Gastroesophageal sphincter (tissue), 4 donors: Measurements from ENCODE around the gene ABCG1. TPM values are rescaled to one million over a fixed set of nuclear protein-coding genes. Genes with fewer than 3 reads are reported as not detected.

Source experiments
- ATAC-seq: fragments of 150-250 bp; one replicate; pipeline ENCODE4 v1.9.1; 2016; ENCODE audit warnings: mild to moderate bottlenecking, moderate library complexity
- H3K27ac ChIP-seq, 4 donors: fragments of 200-600 bp; sonication (generic) in 3 of 4; 1 replicate in 3 of 4; 2 replicates in 1 of 4; pipeline ENCODE4 v1.5.1; 2016 to 2019
- H3K27me3 ChIP-seq: fragments of 200-600 bp; sonication (generic); one replicate; pipeline ENCODE4 v1.5.1; 2019
- H3K36me3 ChIP-seq, 2 donors: fragments of 200-600 bp; sonication (generic); one replicate each; pipeline ENCODE4 v1.5.1; 2019; ENCODE audit warnings: control low read depth in 1 of 2
- H3K4me1 ChIP-seq, 3 donors: fragments of 200-600 bp; sonication (generic); 1 replicate in 2 of 3; 2 replicates in 1 of 3; pipeline ENCODE4 v1.5.1; 2016 to 2019; ENCODE audit warnings: control low read depth in 2 of 3
- H3K4me3 ChIP-seq, 2 donors: fragments of 200-600 bp; sonication (generic); one replicate each; pipeline ENCODE4 v1.5.1; 2019; ENCODE audit warnings: mild to moderate bottlenecking in 1 of 2, moderate library complexity in 1 of 2
- H3K9me3 ChIP-seq, 3 donors: fragments of 200-600 bp; sonication (generic); one replicate each; pipeline ENCODE4 v1.5.1; 2017 to 2019; ENCODE audit warnings: control low read depth in 2 of 3
- EP300 ChIP-seq: sonication (generic); formaldehyde crosslinking; IDR thresholded peaks from one replicate; pipeline ENCODE4 v1.6.1; 2017; ENCODE audit warnings: antibody characterized with exemption, mild to moderate bottlenecking
- POLR2A ChIP-seq, 2 donors: fragments of 450-650 bp; IDR thresholded peaks; one replicate each; pipeline ENCODE4 v1.6.1; 2017; ENCODE audit warnings: antibody characterized with exemption in 2 of 2, mild to moderate bottlenecking in 2 of 2, moderate library complexity in 1 of 2
- POLR2AphosphoS5 ChIP-seq: sonication (generic); formaldehyde crosslinking; IDR thresholded peaks from one replicate; pipeline ENCODE4 v1.6.1; 2017; ENCODE audit warnings: antibody characterized with exemption
- WGBS, 2 donors: methylation state at CpG; one replicate each; pipeline ENCODE4 v1.1.5; 2018; ENCODE audit warnings: low coverage in 1 of 2; 5-methylcytosine and 5-hydroxymethylcytosine counted together
- total RNA-seq, 4 donors: library from RNA; depleted of rRNA; stranded (reverse); fragments of >200 nt; gene quantifications; one replicate each; pipeline ENCODE4 v1.1.0, GENCODE V29; 2016
- TF ChIP-seq, protein P1 (sequence below), 4 experiments: fragments of 200-600 bp in 2 of 4; fragments of 450-650 bp in 2 of 4; sonication (generic) in 1 of 4; IDR thresholded peaks; one replicate each; pipeline ENCODE4 v1.5.1; 2017 to 2019; ENCODE audit warnings: antibody characterized with exemption in 4 of 4, mild to moderate bottlenecking in 2 of 4, moderate library complexity in 2 of 4

ABCG1 gene
- total RNA-seq, 4 donors from 2014 or later: 15.9 to 21.8 (median 18.0) TPM

DNA sequence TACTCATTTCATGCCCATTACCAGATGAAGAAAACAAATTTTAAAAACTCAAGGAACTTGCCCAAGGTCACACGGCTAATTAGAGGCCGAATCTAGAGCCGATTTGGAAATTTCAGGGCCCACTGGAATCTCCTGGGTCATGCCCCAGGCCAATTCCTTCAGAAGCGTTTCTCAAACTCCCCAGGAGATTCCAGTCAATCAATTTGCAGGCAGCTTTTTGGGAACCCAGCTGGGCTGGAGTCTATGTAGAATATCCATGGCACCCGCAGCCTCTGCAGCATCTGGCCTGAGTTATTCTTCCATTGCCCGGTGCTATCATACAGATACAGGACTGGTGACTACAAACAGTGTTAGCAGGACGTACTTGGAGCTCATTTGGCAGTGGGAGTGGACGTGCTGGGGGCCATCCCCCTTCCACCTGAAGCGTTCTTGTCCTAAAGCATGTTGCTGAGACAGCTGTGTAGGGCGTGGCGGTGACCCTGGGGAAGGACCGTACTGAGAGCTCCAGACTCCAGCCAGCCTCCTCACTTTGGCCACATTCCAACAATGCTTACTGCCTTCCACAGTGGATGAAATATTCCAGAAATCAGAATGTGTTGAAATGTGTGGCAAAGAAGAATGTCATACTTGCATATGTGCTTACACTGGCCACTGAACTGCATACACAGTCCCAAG is 38.3 kb downstream of the ABCG1 start:
- 63 to 64% methylated on average over 7 to 9 of the region's 12 CpGs for WGBS, 2 donors
- no peak for TF ChIP-seq EP300
- TF ChIP-seq POLR2A (IDR thresholded peaks at IDR 0.05): no peak
- TF ChIP-seq, protein P1, sequence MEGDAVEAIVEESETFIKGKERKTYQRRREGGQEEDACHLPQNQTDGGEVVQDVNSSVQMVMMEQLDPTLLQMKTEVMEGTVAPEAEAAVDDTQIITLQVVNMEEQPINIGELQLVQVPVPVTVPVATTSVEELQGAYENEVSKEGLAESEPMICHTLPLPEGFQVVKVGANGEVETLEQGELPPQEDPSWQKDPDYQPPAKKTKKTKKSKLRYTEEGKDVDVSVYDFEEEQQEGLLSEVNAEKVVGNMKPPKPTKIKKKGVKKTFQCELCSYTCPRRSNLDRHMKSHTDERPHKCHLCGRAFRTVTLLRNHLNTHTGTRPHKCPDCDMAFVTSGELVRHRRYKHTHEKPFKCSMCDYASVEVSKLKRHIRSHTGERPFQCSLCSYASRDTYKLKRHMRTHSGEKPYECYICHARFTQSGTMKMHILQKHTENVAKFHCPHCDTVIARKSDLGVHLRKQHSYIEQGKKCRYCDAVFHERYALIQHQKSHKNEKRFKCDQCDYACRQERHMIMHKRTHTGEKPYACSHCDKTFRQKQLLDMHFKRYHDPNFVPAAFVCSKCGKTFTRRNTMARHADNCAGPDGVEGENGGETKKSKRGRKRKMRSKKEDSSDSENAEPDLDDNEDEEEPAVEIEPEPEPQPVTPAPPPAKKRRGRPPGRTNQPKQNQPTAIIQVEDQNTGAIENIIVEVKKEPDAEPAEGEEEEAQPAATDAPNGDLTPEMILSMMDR (IDR thresholded peaks at IDR 0.05): no peak
- no peak for TF ChIP-seq POLR2AphosphoS5
- peaks cover 0 to 80% (median 14%) of the 10 kb centered on the region in 3 donors for H3K4me1 ChIP-seq
- no peak overlapping the region for H3K27ac ChIP-seq
- no peaks in the 10 kb centered on the region for H3K27me3 ChIP-seq
- no peaks in the 10 kb centered on the region for H3K36me3 ChIP-seq
- no peaks in the 10 kb centered on the region for H3K9me3 ChIP-seq
- no peak for ATAC-seq
- H3K4me3 ChIP-seq: no peak overlapping the region

DNA sequence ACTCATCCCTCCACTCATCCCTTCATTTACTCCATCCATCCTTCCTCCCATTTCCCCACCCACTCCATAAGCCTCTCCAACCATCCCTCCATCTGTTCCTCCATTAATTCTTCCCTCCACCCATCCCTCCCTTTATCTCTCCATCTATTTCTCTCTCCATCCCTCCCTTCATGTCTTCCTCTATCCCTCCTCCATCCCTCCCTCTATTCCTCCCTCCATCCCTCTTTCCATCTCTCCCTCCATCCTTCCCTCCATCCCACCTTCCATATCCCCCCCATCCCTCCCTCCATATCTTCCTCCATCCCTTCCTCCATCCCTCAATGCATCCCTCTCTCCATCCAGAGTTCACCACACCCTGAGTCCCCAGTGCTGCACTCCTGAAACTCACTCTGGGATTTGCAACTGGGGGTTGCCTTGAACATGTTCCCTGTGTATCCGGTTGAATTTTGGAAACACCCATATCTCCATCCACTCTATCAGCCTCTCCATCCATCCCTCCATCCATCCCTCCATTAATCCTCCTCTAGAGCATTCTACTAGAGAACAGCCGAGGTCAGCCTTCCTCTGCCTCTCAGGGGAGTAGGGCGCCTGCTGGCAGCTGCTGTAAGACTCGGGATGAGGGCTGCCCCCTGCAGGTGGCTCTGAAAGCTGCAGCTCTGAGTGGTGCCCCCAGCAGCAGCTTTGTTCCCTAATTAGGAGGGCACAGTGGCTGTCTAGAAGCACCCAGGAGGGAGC is 39.4 kb downstream of the ABCG1 start:
- TF ChIP-seq, protein P1 (IDR thresholded peaks at IDR 0.05): peak in 3 of 4 experiments; percentile 74 to 86 (median 75)
- TF ChIP-seq POLR2A (IDR thresholded peaks at IDR 0.05): no peak
- ATAC-seq: no peak
- WGBS, 2 donors: 28 to 75% methylated on average over 1 to 4 of the region's 4 CpGs
- Histone ChIP-seq H3K4me3 (no peak overlapping the region), H3K4me1 (peaks cover 0 to 82% (median 25%) of the 10 kb centered on the region in 3 donors), H3K36me3 (no peaks in the 10 kb centered on the region), H3K27ac (no peak overlapping the region), H3K27me3 (no peaks in the 10 kb centered on the region), H3K9me3 (no peaks in the 10 kb centered on the region)

DNA sequence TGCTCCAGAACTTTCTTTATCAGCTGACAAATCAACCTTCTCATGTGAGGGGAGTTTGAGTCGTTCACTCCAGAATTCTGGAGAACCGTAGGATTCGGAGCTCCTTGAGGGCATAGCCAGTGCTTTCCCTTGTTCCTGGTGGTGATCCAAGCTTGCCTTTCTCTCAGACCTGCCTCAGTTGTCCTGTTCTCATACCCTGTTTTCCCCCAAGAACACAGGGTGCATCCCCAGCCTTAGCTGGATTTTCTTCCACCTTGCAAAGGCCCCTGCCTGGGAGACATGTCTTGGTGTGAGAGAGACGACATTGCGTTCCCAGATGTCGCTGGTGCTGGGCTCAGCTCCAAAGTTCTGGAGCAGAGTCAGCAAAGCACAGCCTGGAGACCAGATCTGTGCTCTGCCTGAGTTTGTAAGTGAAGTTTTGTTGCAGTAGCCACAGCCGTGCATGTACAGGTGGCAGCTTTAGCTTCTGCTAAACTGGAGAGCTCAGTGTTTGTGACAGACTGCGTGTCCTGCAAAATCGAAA is 40.0 kb downstream of the ABCG1 start:
- whole genome bisulfite sequencing, 2 donors: 40 to 73% methylated on average over 1 to 4 of the region's 9 CpGs
- no peak for ATAC-seq
- peaks cover 0 to 86% (median 28%) of the 10 kb centered on the region in 3 donors for H3K4me1 ChIP-seq
- H3K27ac ChIP-seq: no peak overlapping the region
- TF ChIP-seq EP300: no peak
- no peak for TF ChIP-seq POLR2A (IDR thresholded peaks at IDR 0.05)
- no peak for TF ChIP-seq POLR2AphosphoS5
- TF ChIP-seq, protein P1 (IDR thresholded peaks at IDR 0.05): no peak
- H3K27me3 ChIP-seq: no peaks in the 10 kb centered on the region
- H3K4me3 ChIP-seq: no peak overlapping the region
- H3K36me3 ChIP-seq: no peaks in the 10 kb centered on the region
- H3K9me3 ChIP-seq: no peaks in the 10 kb centered on the region

DNA sequence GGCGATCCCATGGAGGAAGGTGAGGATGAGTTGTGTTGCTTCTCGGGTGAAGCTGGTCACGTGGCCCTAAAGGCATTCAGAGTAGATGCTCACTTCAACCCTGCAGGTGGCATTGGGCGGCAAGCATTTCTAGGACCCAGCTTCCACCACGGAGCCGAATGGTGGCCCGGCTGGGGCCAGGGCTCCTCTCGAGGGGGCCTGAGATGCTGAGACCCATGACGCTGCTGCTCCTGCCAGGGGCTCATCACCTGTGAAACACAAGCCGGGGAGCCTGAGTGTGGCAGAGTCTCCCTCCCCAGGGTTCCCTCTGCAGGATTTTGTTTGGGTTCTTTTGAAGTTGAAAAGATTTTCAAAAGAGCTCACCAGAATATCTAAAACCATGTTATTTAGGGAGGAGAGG is 41.2 kb downstream of the ABCG1 start:
- H3K27me3 ChIP-seq: no peaks in the 10 kb centered on the region
- H3K36me3 ChIP-seq: no peaks in the 10 kb centered on the region
- H3K9me3 ChIP-seq: no peaks in the 10 kb centered on the region
- no peak for TF ChIP-seq POLR2A (IDR thresholded peaks at IDR 0.05)
- no peak for TF ChIP-seq POLR2AphosphoS5
- TF ChIP-seq, protein P1 (IDR thresholded peaks at IDR 0.05): no peak
- TF ChIP-seq EP300: no peak
- no peak for ATAC-seq
- no peak overlapping the region for H3K4me3 ChIP-seq
- H3K4me1 ChIP-seq: peaks cover 0 to 76% (median 31%) of the 10 kb centered on the region in 3 donors
- no peak overlapping the region for H3K27ac ChIP-seq
- no CpG with 5 or more reads among the region's 10 CpGs for WGBS, 2 donors
